Hepatocyte (in vitro differentiated cells): Measurements from ENCODE around the gene MINK1. TPM values are rescaled to one million over a fixed set of nuclear protein-coding genes. Genes with fewer than 3 reads are reported as not detected.

Experiments
- DNase-seq: peaks from one replicate; pipeline ENCODE4 v3.0.0-alpha.2; 2016; ENCODE audit warnings: low spot score
- H2AFZ ChIP-seq: fragments of 200-600 bp; sonication (generic); 2 replicates; pipeline ENCODE4 v1.6.0; 2016; ENCODE audit warnings: antibody characterized with exemption, mild to moderate bottlenecking
- H3K27ac ChIP-seq: fragments of 200-600 bp; sonication (generic); 2 replicates; pipeline ENCODE4 v1.5.1; 2016; ENCODE audit warnings: mild to moderate bottlenecking
- H3K27me3 ChIP-seq: fragments of 200-600 bp; sonication (generic); 2 replicates; pipeline ENCODE4 v1.6.1; 2016
- H3K36me3 ChIP-seq: fragments of 200-600 bp; sonication (generic); replicated peaks from 2 replicates; pipeline ENCODE4 v1.5.1; 2016; ENCODE audit warnings: low read depth; ENCODE audit not compliant: insufficient read depth
- H3K4me1 ChIP-seq: fragments of 200-600 bp; sonication (generic); 2 replicates; pipeline ENCODE4 v1.5.1; 2016; ENCODE audit warnings: mild to moderate bottlenecking, moderate library complexity; ENCODE audit not compliant: insufficient read depth
- H3K4me2 ChIP-seq: fragments of 200-600 bp; sonication (generic); 2 replicates; pipeline ENCODE4 v1.6.0; 2016
- H3K4me3 ChIP-seq: fragments of 200-600 bp; sonication (generic); 2 replicates; pipeline ENCODE4 v1.5.1; 2016; ENCODE audit warnings: mild to moderate bottlenecking
- H3K79me2 ChIP-seq: fragments of 200-600 bp; sonication (generic); 2 replicates; pipeline ENCODE4 v1.6.0; 2017; ENCODE audit warnings: mild to moderate bottlenecking
- H3K9me2 ChIP-seq: fragments of 200-600 bp; sonication (generic); replicated peaks from 2 replicates; pipeline ENCODE4 v1.6.0; 2017; ENCODE audit warnings: mild to moderate bottlenecking; ENCODE audit not compliant: insufficient read depth
- H3K9me3 ChIP-seq: fragments of 200-600 bp; sonication (generic); 2 replicates; pipeline ENCODE4 v1.5.1; 2016; ENCODE audit warnings: low read depth, mild to moderate bottlenecking
- H4K20me1 ChIP-seq: fragments of 200-600 bp; sonication (generic); 2 replicates; pipeline ENCODE4 v1.6.0; 2016; ENCODE audit warnings: mild to moderate bottlenecking; ENCODE audit not compliant: insufficient read depth, poor library complexity, severe bottlenecking
- CTCF ChIP-seq: fragments of 200-600 bp; sonication (generic); IDR thresholded peaks from 2 replicates; pipeline ENCODE4 v1.5.1; 2016; ENCODE audit warnings: antibody characterized with exemption, mild to moderate bottlenecking; ENCODE audit not compliant: poor library complexity
- EZH2 ChIP-seq: fragments of 200-600 bp; sonication (generic); IDR thresholded peaks from 2 replicates; pipeline ENCODE4 v1.6.1; 2016; ENCODE audit warnings: antibody characterized with exemption, mild to moderate bottlenecking, borderline replicate concordance
- EZH2phosphoT487 ChIP-seq: fragments of 200-600 bp; sonication (generic); IDR thresholded peaks from one replicate; pipeline ENCODE4 v1.6.1; 2018; ENCODE audit warnings: antibody characterized with exemption, mild to moderate bottlenecking, low read depth, moderate library complexity; ENCODE audit not compliant: unreplicated experiment, severe bottlenecking
- WGBS: methylation state at CpG from one replicate; pipeline ENCODE4 v1.1.6; 2016; ENCODE audit warnings: low lambda C conversion rate; ENCODE audit errors: missing lambda C conversion rate; 5-methylcytosine and 5-hydroxymethylcytosine counted together
- polyA plus RNA-seq: library from polyadenylated mRNA; unstranded; fragments of >200 nt; fragmentation: Nextera tagmentation; extraction: Ambion mirVana; gene quantifications from 2 replicates; pipeline ENCODE4 v1.2.1, GENCODE V29; 2016
- total RNA-seq: library from RNA; depleted of rRNA; stranded (reverse); fragments of >200 nt; gene quantifications from 2 replicates; pipeline ENCODE4 v1.2.3, GENCODE V29; 2014

Gene MINK1
- total and polyA plus RNA-seq, 2 experiments from 2014 or later: 39.7 to 45.3 TPM

GRCh38 chr17:4892499-4893221 lies 59.5 kb downstream of the MINK1 start:
- Histone ChIP-seq H2AFZ (no peak overlapping the region), H3K27me3 (no peaks in the 10 kb centered on the region), H3K4me1 (no peaks in the 10 kb centered on the region), H3K79me2 (no peaks in the 10 kb centered on the region), H3K27ac (no peak overlapping the region), H3K9me3 (no peaks in the 10 kb centered on the region), H3K4me3 (no peak overlapping the region), H3K36me3 (no peaks in the 10 kb centered on the region), H3K4me2 (no peak overlapping the region), H4K20me1 (no peaks in the 10 kb centered on the region), H3K9me2 (no peaks in the 10 kb centered on the region)
- TF ChIP-seq EZH2phosphoT487 (no peak), EZH2 (no peak), CTCF (no peak)
- WGBS: 94% methylated on average over 20 of the region's 23 CpGs
- DNase-seq: no peak

DNA sequence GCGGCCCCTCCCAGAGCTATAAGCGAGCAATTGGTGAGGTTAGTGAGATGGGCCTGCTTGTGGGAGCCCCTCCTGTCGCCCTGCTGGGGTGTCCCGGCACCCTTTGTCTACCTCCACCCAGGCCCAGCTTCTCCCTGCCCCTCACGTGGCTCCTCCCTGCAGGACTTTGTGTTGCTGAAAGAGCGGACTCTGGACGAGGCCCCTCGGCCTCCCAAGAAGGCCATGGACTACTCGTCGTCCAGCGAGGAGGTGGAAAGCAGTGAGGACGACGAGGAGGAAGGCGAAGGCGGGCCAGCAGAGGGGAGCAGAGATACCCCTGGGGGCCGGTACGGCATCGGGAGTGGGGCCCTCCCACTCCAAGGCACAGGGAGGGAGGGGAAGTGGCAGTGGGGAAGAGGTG lies 60.1 kb downstream of the MINK1 start:
- H3K4me3 ChIP-seq: no peak overlapping the region
- H3K27ac ChIP-seq: no peak overlapping the region
- no peaks in the 10 kb centered on the region for H4K20me1 ChIP-seq
- WGBS: 91% methylated on average over 18 of the region's 18 CpGs
- H2AFZ ChIP-seq: no peak overlapping the region
- no peak for TF ChIP-seq EZH2phosphoT487
- TF ChIP-seq CTCF: no peak
- TF ChIP-seq EZH2: no peak
- H3K9me3 ChIP-seq: no peaks in the 10 kb centered on the region
- H3K27me3 ChIP-seq: no peaks in the 10 kb centered on the region
- H3K4me2 ChIP-seq: no peak overlapping the region
- DNase-seq: no peak
- H3K9me2 ChIP-seq: no peaks in the 10 kb centered on the region
- H3K79me2 ChIP-seq: no peaks in the 10 kb centered on the region
- H3K4me1 ChIP-seq: no peaks in the 10 kb centered on the region
- H3K36me3 ChIP-seq: no peaks in the 10 kb centered on the region

- no peaks in the 10 kb centered on the region for H3K27me3 ChIP-seq
- H3K4me1 ChIP-seq: peaks cover 2% of the 10 kb centered on the region
- H3K79me2 ChIP-seq: no peaks in the 10 kb centered on the region
- H2AFZ ChIP-seq: no peak overlapping the region
- H3K4me3 ChIP-seq: no peak overlapping the region
- no peaks in the 10 kb centered on the region for H3K9me2 ChIP-seq
- H3K27ac ChIP-seq: no peak overlapping the region
- H3K36me3 ChIP-seq: no peaks in the 10 kb centered on the region
- no peak overlapping the region for H3K4me2 ChIP-seq
- TF ChIP-seq EZH2 (no peak), CTCF (no peak), EZH2phosphoT487 (no peak)
- no peaks in the 10 kb centered on the region for H3K9me3 ChIP-seq
- 96% methylated on average over 31 of the region's 31 CpGs for WGBS
- DNase-seq: no peak
- H4K20me1 ChIP-seq: no peaks in the 10 kb centered on the region
Observed at GRCh38 chr17:4893721-4894560, 60.8 kb downstream of the MINK1 start.
